HG03039 (cell line): ENCODE data around the gene OPN1SW.

ENCODE experiments used
- ATAC-seq: cut with Tn5 transposase; IDR thresholded peaks from one replicate; pipeline ENCODE4 v1.9.1; 2021; ENCODE audit warnings: mild to moderate bottlenecking, moderate library complexity; ENCODE audit not compliant: unreplicated experiment

Gene OPN1SW

GRCh38 chr7:128775744-128776474 is at the start of gene OPN1SW:
OPN1SW (minus strand) TSS chr7:128775794; CDS start chr7:128775781, 13 bp downstream.
- no peak for ATAC-seq

DNA sequence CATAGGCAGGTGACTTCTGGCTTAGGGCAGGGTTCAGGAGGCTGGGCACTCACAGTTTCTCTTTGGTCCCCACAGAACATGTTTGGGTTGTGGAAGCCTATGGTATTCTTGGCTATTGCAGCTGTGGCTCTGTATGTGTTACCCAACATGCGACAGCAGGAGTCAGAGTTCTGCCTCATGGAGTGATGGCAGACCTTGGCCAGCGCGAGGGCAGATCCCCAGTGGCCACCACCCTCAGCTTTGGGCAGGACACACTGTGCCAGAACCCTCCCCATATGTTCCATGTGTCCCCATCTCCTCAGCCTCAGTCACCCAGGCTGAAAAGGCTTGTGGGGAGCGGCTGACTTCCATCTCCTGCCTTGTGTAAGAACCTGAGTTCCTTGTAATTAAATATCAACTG is 46.1 kb upstream of the OPN1SW start:
- ATAC-seq = no peak

GRCh38 chr7:128818694-128819093 is 43.1 kb upstream of the OPN1SW start:
- no peak for ATAC-seq

- ATAC-seq = no peak
Measured at GRCh38 chr7:128815289-128815942, 39.8 kb upstream of the OPN1SW start.

- ATAC-seq = no peak
Measured at GRCh38 chr7:128814499-128814898, 38.9 kb upstream of the OPN1SW start.

- no peak for ATAC-seq
Measured at GRCh38 chr7:128812514-128813168, 37.0 kb upstream of the OPN1SW start.

- no peak for ATAC-seq
Measured at GRCh38 chr7:128811631-128812430, 36.2 kb upstream of the OPN1SW start.

GRCh38 chr7:128810997-128811396 is 35.4 kb upstream of the OPN1SW start:
- no peak for ATAC-seq

- no peak for ATAC-seq
Measured at GRCh38 chr7:128810473-128810872, 34.9 kb upstream of the OPN1SW start.

DNA sequence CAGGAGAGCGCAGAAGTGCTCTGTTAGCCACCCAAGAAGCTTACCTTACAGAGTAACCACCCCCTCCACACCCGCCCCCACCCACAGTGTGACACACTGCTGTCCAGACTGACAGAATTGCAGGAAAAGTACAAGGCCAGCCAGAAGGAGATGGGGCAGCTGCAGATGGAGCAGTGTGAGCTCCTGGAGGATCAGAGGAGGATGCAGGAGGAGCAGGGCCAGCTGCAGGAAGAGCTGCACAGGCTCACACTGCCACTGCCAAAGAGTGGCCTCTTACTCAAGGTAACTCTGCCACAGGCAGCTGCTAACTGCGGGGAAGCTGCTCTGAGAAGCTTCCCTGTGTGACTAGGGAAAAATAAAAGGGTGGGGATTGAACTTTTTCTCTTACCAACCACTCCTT is 33.8 kb upstream of the OPN1SW start:
- ATAC-seq = no peak

GRCh38 chr7:128807191-128807590 is 31.6 kb upstream of the OPN1SW start:
- no peak for ATAC-seq

GRCh38 chr7:128805225-128805624 is 29.6 kb upstream of the OPN1SW start:
- no peak for ATAC-seq

GRCh38 chr7:128804484-128804883 is 28.9 kb upstream of the OPN1SW start:
- ATAC-seq = no peak

DNA sequence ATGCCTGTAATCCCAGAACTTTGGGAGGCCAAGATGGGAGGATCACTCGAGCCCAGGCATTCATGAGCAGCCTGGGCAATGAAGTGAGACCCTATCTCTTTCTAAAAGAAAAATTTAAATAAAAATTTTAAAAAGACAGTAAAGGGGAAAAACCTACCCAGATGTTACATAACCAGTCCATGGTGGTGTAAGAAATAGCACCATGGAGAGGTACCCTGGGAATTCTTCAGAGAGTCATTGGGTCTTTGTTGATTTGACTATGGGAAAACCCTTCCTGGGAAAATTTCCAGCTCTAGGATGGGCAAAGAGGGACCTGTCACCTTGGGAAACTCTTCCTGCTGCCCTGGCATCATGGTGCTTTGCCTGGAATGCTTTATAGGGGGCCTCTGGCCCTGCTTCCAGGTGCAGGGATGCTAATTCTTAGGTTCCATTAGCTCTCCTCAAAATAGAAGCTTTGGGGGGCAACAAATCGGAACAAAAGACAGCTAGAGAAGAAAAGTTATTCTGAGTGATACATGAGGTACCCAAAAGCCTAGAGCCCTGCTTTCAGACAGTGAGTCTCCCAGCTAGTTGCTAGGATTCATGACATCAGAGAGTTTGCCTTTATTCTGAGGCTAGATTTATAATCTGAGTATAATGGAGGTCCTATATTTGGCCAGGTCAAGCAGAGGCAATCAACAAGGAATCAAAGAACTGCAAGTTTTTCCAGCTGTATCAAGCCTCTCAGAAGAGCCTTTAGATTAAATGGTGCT is 26.2 kb upstream of the OPN1SW start:
- no peak for ATAC-seq

- ATAC-seq = no peak
Measured at GRCh38 chr7:128801003-128801402, 25.4 kb upstream of the OPN1SW start.

GRCh38 chr7:128800567-128800966 is 25.0 kb upstream of the OPN1SW start:
- ATAC-seq = no peak

DNA sequence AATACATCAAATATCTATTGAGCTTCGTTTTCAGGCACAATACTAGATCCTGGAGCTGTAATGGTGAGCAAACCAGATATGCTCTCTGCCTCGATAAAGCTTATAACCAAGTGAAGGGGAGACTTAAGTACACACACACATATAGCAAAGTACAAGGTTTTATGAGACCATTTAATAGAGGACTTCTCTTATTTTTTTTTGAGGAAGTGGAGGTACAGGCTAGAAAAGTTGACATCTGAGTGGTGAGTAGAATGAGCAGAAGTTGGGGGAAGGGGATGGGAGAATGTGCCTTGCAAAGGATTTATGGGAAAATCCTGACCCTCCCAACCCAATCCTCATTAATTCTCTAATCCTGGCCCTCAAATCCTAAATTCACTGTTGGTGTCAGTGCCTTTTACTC is 23.9 kb upstream of the OPN1SW start:
- ATAC-seq = no peak

GRCh38 chr7:128796327-128796726 is 20.7 kb upstream of the OPN1SW start:
- no peak for ATAC-seq

GRCh38 chr7:128795129-128795528 is 19.5 kb upstream of the OPN1SW start:
- no peak for ATAC-seq

DNA sequence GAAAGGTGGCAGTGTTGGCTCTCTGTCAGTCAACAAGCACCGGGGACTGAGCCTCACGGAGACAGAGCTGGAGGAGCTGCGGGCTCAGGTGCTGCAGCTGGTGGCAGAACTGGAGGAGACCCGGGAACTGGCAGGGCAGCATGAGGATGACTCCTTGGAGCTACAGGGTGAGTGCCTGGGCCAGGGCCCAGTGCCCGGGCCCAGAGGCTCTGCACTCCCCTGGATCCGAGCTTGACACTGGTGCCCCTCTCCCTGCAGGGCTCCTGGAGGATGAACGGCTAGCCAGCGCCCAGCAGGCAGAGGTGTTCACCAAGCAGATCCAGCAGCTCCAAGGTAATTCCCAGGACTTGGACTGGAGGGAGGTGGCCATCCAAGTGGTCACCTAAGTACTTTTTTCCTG is 18.8 kb upstream of the OPN1SW start:
- ATAC-seq = no peak

- no peak for ATAC-seq
Measured at GRCh38 chr7:128794020-128794419, 18.4 kb upstream of the OPN1SW start.
